HG03558 (cell line): ENCODE measurements around the gene CUX1.
"Not testable (repeated sequence)": the region's sequence is repeated elsewhere in the genome, so short reads cannot be mapped to it uniquely, and the experiment has no call there.

Source experiments
- ATAC-seq: cut with Tn5 transposase; IDR thresholded peaks from one replicate; pipeline ENCODE4 v1.9.1; 2021; ENCODE audit warnings: moderate number of reproducible peaks; ENCODE audit not compliant: unreplicated experiment; ENCODE audit errors: extremely low read depth

CUX1 gene

GRCh38 chr7:102215256-102215655 lies 397.8 kb downstream of the CUX1 start:
- no peak for ATAC-seq

DNA sequence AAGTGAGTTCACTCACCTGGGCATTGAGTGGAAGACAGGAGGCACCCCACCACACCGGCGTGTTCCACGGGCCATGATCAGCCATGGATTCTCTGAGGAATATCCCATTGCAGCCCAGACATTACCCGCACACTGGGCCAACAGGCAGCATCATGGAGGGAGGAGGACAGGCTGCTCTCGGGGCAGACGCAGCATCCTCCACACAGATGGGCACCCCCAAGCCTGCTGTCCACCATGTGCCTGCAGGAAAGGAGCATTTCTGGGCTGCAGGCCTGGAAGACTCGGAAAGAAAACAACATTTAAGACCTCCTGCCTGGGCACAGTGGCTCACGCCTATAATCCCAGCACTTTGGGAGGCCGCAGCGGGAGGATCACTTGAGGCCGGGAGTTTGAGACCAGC lies 398.3 kb downstream of the CUX1 start:
- no peak for ATAC-seq

DNA sequence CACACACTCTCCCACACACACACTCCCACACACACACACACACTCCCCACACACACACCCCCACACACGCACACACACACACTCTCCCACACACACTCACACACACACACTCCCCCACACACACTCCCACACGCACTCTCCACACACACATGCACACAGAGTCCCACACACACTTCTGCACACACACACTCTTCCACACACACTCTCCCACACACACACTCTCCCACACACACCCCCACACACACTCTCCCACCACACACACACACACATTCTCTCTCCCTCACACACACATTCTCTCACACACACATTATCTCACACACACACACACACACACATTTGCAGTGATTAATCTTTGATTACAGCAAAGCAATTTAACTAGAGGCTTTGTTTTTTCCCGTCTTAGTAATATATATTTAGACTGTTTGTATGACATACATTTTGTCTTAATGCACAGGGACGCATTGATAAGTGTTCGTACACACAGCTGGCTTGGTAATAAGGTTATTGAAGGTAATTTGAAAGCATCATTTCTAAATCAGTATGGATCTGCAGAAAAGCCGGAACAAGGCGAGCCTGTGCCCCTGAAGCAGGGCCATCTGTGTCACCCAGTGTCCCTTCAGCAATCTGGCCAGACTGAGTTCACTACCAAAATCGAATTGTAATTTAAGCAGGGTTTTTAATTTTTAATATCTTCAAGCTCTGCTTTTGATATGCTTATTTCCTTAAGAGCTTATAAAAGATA lies 399.3 kb downstream of the CUX1 start:
- ATAC-seq, result no peak

DNA sequence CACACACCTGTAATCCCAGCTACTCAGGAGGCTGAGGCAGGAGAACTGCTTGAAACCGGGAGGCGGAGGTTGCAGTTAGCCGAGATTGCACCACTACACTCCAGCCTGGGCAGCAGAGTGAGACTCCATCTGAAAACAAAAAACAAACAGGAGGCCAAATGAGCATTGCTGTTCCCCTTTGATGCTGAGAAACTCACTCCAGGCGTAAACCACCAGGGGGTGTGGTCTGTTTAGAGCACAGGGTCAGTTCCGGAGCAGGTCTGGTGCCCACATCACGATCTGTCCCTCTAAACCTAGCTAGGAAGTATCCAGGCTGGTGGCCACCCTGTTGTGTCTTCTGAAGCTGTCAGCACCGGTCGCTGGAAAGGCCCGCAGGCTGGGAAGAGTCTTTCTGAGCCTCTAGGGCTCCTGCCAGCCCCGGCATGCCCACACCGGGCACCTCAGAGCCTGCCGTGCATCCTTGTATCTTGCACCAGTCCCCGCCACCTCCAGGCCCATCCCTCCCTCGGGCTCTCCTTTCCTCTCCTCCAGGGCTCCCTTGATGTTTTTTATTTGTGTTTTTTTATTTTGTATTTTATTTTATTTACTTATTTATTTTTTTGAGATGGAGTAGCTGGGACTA lies 402.9 kb downstream of the CUX1 start:
- no peak for ATAC-seq

DNA sequence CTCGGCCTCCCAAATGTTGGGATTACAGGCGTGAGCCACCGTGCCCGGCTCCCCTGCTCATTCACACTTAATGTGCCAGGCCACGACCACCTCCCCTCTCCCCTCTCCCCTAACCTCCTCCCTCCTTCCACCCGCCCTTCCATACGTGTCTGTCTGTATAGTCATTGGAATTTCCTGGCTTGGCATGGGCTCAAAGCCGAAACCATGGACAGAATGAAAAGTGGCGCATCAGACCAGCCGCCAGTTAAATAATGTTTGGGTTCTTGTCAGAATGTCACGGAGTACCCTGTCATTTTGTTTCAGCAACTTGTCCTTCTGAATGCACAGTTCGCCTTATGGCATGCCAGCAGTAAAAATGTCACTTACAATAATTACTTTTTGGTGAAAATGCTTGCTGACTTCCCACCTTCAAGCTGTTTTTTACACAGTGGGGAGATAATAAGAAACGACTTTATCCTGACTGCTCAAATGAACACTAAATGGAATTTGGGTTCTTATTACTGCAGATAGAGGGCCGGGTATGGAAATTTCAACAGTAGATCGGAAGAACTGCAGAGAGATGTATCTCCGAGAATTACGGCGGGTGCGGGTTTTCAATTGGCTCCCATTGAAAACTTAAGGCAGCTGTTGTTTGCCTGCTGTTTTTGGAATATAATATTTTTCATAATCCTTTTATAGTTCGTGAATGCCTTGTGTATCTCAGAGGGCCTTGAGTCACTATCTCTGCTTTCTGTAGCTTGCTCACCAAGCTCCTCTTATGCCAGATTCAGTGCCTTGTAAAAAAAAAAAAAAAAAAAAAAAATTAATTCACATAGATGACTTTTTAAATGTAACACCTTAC lies 403.8 kb downstream of the CUX1 start:
- no peak for ATAC-seq

GRCh38 chr7:102221961-102222360 lies 404.5 kb downstream of the CUX1 start:
- no peak for ATAC-seq

GRCh38 chr7:102222445-102222844 lies 405.0 kb downstream of the CUX1 start:
- ATAC-seq, result no peak

DNA sequence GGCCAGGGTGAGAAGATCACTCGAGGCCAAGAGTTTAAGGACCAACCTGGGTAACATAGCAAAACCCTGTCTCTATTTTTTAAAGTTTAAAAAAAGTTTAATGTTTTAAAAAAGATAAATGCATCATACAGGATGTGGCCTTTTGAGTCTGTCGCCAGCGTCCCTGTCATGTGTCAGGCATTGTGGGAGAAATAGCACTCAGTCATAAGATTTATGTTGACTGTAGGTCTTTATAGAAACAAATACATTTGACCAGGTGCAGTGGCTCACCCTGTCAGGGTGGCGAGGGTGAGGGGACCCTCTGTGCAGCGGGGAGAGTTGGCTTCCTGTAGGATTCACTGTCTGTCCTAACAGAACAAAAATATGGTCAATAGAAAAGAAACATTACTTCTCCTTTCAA lies 405.8 kb downstream of the CUX1 start:
- ATAC-seq, result no peak

DNA sequence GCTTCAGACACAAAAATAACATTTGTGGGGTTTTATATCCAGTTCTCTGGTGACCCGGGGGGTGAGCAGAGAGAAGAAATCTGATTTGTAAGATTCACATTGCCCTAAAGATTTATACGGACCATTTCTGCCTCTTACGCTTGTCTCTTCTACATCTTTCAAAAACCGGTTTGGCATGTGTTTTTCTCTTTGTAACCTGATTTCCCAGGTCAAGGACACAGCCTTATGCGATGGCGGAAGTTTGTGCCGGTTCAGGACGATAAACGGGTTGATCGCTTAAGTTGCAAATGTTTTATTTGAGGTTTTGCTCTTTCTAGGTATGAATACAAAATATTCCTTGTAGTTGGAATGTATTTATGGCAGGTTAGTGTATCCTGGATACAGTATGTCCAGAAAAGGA lies 407.6 kb downstream of the CUX1 start:
- ATAC-seq, result no peak

DNA sequence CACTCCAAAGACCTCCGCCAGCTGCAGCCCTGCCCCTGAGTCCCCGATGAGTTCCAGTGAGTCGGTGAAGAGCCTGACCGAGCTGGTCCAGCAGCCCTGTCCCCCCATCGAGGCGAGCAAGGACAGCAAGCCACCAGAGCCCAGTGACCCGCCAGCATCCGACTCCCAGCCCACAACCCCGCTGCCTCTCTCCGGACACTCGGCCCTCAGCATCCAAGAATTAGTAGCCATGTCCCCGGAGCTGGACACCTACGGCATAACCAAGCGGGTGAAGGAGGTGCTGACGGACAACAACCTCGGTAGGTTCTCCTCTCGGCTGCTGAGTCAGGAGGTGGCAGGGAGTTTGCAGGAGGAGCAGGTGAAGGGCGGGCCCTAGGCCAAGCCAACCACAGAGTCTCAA lies 409.9 kb downstream of the CUX1 start:
- no peak for ATAC-seq

GRCh38 chr7:102228935-102229334 lies 411.5 kb downstream of the CUX1 start:
- no peak for ATAC-seq

- ATAC-seq, result not testable (repeated sequence)
Observed at GRCh38 chr7:102230162-102230561, 412.7 kb downstream of the CUX1 start.

DNA sequence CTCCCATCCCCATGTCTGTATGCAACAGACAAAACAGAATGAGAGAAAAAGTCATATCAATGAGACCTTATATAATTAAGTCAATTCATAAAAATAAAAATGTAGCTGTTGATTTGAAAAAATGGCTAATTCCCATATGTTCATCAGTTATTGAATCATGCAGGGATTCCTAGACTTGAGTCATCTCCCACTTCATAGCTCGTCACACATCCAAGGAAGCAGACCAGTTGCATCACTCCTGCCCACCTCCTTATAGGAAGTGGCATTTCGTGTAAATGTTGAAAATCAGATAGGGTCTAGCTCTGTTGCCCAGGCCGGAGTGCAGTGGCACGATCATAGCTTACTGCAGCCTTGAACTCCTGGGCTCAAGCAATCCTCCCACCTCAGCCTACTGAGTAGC lies 413.2 kb downstream of the CUX1 start:
- ATAC-seq, result no peak

DNA sequence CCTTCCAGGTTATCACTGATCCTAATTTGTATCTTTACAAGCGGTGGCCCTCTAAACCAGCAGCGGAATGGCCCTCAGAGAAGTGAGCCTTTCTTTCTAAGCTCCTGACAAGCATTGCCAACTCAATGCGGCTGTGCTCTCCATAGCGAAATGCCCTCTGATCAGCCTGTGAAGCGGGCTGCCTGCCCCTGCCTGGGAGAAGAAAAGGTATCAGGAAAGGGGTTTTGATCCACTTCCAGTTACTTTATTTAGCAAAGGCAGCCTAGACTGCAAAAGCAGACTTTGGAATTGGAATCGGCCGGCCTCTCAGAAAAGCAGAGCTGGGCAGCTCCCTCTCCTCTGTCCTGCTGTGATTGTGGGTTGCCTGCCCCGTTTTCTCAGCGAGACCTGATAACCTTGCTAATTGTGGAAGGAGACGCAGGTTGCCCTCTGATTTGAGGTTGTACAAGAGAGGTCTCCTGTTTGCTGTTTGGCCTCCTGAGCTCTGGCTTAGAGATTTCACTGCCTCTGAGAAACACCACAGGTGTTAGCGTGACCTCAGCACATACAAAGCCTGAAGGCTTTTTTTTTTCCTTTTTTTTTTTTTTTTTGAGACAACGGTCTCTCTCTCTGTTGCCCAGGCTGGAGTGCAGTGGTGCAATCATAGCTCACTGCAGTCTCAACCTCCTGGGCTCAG lies 415.3 kb downstream of the CUX1 start:
- ATAC-seq, result no peak

GRCh38 chr7:102234131-102234530 lies 416.7 kb downstream of the CUX1 start:
- ATAC-seq, result no peak

- ATAC-seq, result no peak
Observed at GRCh38 chr7:102234801-102235550, 417.6 kb downstream of the CUX1 start.

GRCh38 chr7:102236102-102236501 lies 418.7 kb downstream of the CUX1 start:
- no peak for ATAC-seq

DNA sequence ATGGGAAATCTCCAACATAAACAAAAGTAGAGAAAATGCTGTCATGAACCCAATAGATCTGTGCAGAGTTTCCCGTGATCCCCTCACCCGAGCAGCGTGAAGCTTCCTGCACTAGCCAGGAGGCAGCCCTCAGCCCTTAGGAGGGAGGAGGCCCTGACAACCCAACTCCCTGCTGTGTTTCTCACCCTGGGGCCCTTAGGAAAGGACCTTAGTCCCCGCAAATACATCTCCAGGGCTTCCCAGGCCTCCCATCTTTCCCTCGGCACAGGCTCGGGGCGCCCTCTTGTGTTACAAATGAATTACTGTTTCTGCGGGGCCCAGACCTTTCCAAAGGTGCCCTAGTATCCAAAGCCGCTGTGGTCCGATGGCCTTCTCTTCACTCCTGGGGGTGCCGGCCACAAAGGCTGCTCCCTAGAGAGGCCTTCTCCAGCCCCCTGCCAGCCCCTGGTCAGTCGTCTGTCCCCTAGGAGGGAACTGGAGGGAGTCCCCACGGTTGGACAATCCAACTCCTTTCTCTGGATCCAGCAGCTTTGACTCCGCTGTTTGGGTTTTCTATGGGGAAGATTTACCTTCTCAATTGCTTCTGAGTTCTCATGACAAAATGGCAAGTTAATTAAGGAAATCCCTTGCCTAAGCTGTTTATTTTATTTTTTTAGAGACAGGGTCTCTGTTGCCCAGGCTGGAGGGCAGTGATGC lies 419.3 kb downstream of the CUX1 start:
- ATAC-seq, result no peak

DNA sequence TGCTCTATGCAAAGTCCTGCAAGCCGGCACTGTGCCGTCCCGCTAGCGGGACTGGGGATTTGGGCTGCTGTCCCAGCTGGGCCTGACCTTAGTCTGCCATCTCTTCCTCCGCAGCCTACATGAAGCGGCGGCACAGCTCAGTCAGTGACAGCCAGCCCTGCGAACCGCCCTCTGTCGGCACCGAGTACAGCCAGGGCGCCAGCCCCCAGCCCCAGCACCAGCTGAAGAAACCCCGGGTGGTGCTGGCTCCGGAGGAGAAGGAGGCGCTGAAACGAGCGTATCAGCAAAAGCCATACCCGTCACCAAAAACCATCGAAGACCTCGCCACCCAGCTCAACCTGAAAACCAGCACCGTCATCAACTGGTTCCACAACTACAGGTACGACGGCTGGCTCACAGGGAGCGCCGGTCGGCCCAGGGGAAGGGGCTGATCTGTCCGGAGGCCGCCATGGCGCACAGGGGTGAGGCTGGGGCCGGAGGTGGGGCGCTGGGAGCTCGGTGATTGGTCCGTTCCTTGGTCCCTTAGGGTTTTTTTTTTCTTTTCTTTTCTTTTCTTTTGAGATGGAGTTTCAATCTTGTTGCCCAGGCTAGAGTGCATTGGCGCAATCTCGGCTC lies 421.9 kb downstream of the CUX1 start:
- no peak for ATAC-seq
